PC-3 (cell line): ENCODE measurements around the gene TSNAXIP1. TPM values are rescaled to one million over a fixed set of nuclear protein-coding genes. Genes with fewer than 3 reads are reported as not detected.

Experiments used
- ATAC-seq: fragments of 200-7000 bp; cut with Tn5 transposase; 2 replicates; pipeline ENCODE4 v1.9.1; 2020; ENCODE audit warnings: mild to moderate bottlenecking, moderate library complexity
- Bru-seq: library from RNA; stranded (reverse); fragments of 400-500 nt; gene quantifications from one replicate; lab custom pipeline; 2021; lab: Mats Ljungman, UMichigan
- BruChase-seq, 2 experiments: library from RNA; stranded (reverse); fragments of 400-500 nt; gene quantifications; one replicate each; lab custom pipeline; 2021; lab: Mats Ljungman, UMichigan
- BruUV-seq: library from RNA; stranded (reverse); fragments of 400-500 nt; replicated peaks from 2 replicates; lab custom pipeline; 2021; lab: Mats Ljungman, UMichigan
- CTCF ChIA-PET: fragments of 300-600 bp; sonication (Branson Sonifier 250); formaldehyde crosslinking; loops from one replicate; lab custom pipeline; 2022; ENCODE audit warnings: antibody characterized with exemption; lab: Charles Lee
- POLR2A ChIA-PET: fragments of 300-600 bp; sonication (Branson Sonifier 250); formaldehyde crosslinking; loops from one replicate; lab custom pipeline; 2022; ENCODE audit warnings: antibody characterized with exemption; ENCODE audit not compliant: unreplicated experiment; lab: Charles Lee
- DNase-seq: peaks from one replicate; pipeline ENCODE4 v3.0.0-alpha.2; 2015
- H2AFZ ChIP-seq: fragments of 300-600 bp; sonication (generic); 2 replicates; pipeline ENCODE4 v1.6.0; 2016; ENCODE audit warnings: antibody characterized with exemption, low read length
- H3F3A ChIP-seq: fragments of 300-600 bp; sonication (generic); one replicate; pipeline ENCODE4 v1.6.0; 2017; ENCODE audit warnings: antibody characterized with exemption, low read length, control low read depth, mild to moderate bottlenecking; ENCODE audit not compliant: unreplicated experiment
- H3K27ac ChIP-seq: fragments of 300-600 bp; sonication (generic); 2 replicates; pipeline ENCODE4 v1.5.1; 2016; ENCODE audit warnings: mild to moderate bottlenecking, low read length
- H3K27me3 ChIP-seq: fragments of 300-600 bp; sonication (generic); 2 replicates; pipeline ENCODE4 v1.6.1; 2016; ENCODE audit warnings: low read length, mixed read lengths
- H3K36me3 ChIP-seq: fragments of 300-600 bp; sonication (generic); 2 replicates; pipeline ENCODE4 v1.6.1; 2016; ENCODE audit warnings: low read depth, mixed run types, low read length, mixed read lengths
- H3K4me1 ChIP-seq: fragments of 300-600 bp; sonication (generic); 2 replicates; pipeline ENCODE4 v1.5.1; 2016; ENCODE audit warnings: low read length; ENCODE audit not compliant: insufficient read depth
- H3K4me2 ChIP-seq: fragments of 300-600 bp; sonication (generic); 2 replicates; pipeline ENCODE4 v1.6.0; 2016; ENCODE audit warnings: low read length
- H3K4me3 ChIP-seq: fragments of 300-600 bp; sonication (generic); 2 replicates; pipeline ENCODE4 v1.5.1; 2016; ENCODE audit warnings: mild to moderate bottlenecking, low read length, mixed read lengths
- H3K79me2 ChIP-seq: fragments of 300-600 bp; sonication (generic); 2 replicates; pipeline ENCODE4 v1.6.1; 2017; ENCODE audit warnings: low read length, mixed read lengths
- H3K9ac ChIP-seq: fragments of 300-600 bp; sonication (generic); 2 replicates; pipeline ENCODE4 v1.6.0; 2016; ENCODE audit warnings: mild to moderate bottlenecking, low read length
- H3K9me2 ChIP-seq: fragments of 300-600 bp; sonication (generic); replicated peaks from 2 replicates; pipeline ENCODE4 v1.6.1; 2016; ENCODE audit warnings: mixed run types, low read length, mixed read lengths
- H3K9me3 ChIP-seq: fragments of 300-600 bp; sonication (generic); 2 replicates; pipeline ENCODE4 v1.6.1; 2016; ENCODE audit warnings: low read length, mixed read lengths
- H4K20me1 ChIP-seq: fragments of 300-600 bp; sonication (generic); 2 replicates; pipeline ENCODE4 v1.6.1; 2016; ENCODE audit warnings: low read length, mixed read lengths
- CTCF ChIP-seq: fragments of 300-600 bp; sonication (generic); conservative IDR thresholded peaks from 2 replicates; pipeline ENCODE4 v1.5.1; 2017; ENCODE audit warnings: antibody characterized with exemption, low read depth, mild to moderate bottlenecking, low read length
- EZH2 ChIP-seq: fragments of 300-600 bp; sonication (generic); IDR thresholded peaks from one replicate; pipeline ENCODE4 v1.6.1; 2017; ENCODE audit warnings: antibody characterized with exemption, mild to moderate bottlenecking, low read length; ENCODE audit not compliant: unreplicated experiment
- EZH2phosphoT487 ChIP-seq: fragments of 300-600 bp; sonication (generic); IDR thresholded peaks from 2 replicates; pipeline ENCODE4 v1.6.1; 2018; ENCODE audit warnings: mild to moderate bottlenecking, antibody characterized with exemption, low read length, borderline replicate concordance
- intact Hi-C: fragments of 100-400 bp; cut with micrococcal nuclease; formaldehyde crosslinking; loops from 2 replicates; pipeline ENCODE4 v1.9.0; 2023
- long read RNA-seq: library from polyadenylated mRNA; unstranded; transcript quantifications from one replicate; pipeline ENCODE4 v2.0.0, GENCODE V29; 2021; ENCODE audit not compliant: unreplicated experiment
- total RNA-seq: library from RNA; depleted of rRNA; stranded (reverse); fragments of >200 nt; gene quantifications from 2 replicates; pipeline ENCODE4 v1.2.3, GENCODE V29; 2014; rRNA removed

TSNAXIP1 gene
- total RNA-seq (0.44 and 0.86 TPM in 2 replicates), Bru-seq, nascent RNA (percentile 24 among the genes with signal in this experiment), BruChase-seq, experiment 1, labeled RNA remaining after a 6-hour chase (percentile 21 among the genes with signal in this experiment), BruChase-seq, experiment 2, labeled RNA remaining after a 2-hour chase (percentile 10 among the genes with signal in this experiment)
- long read RNA-seq, partial matches to known transcripts = 0 of 7 reads
- long read RNA-seq, other reads (novel, unspliced or antisense) = 7 of 7 reads

- H3K36me3 ChIP-seq = no peaks in the 10 kb centered on the region
- H3K27me3 ChIP-seq = no peaks in the 10 kb centered on the region
- H3K9me3 ChIP-seq = no peaks in the 10 kb centered on the region
- H3K4me1 ChIP-seq = peaks cover 10% of the 10 kb centered on the region
- no peaks in the 10 kb centered on the region for H3K9me2 ChIP-seq
- no peaks in the 10 kb centered on the region for H4K20me1 ChIP-seq
- peak; percentile 95 for DNase-seq
- no peaks in the 10 kb centered on the region for H3F3A ChIP-seq
- peak within 1 kb of the TSS; percentile 90 for H3K9ac ChIP-seq
- peaks cover 44% of the 10 kb centered on the region for H3K79me2 ChIP-seq
- H3K27ac ChIP-seq = no peak within 1 kb of the TSS
- intact Hi-C loops = loop anchor here (5.0 kb wide), 1 partner anchor 84 kb away; no protein-coding TSS in a partner anchor
- peak within 1 kb of the TSS; percentile 99 for H3K4me3 ChIP-seq
- H2AFZ ChIP-seq = peak within 1 kb of the TSS; percentile 89
- no TSS peak for BruUV-seq
- H3K4me2 ChIP-seq = peak within 1 kb of the TSS; percentile 90
- ChIA-PET CTCF (interaction anchor here (0.6 to 1.2 kb wide), 3 partner anchors 10 to 134 kb away, joined by 3 to 6 read pairs (median 5); no protein-coding TSS in a partner anchor), POLR2A (interaction anchor here (0.5 to 0.7 kb wide), 5 partner anchors 10 to 330 kb away, joined by 3 to 4 read pairs (median 3); no protein-coding TSS in a partner anchor)
- TF ChIP-seq EZH2 (no peak), EZH2phosphoT487 (no peak), CTCF (no peak)
- ATAC-seq = peak; percentile 93
Measured at GRCh38 chr16:67806428-67807147, at the start of gene TSNAXIP1, which contains the start of gene RANBP10. TSS of gene TSNAXIP1 (plus strand) at chr16:67806889. CDS start at chr16:67807150, 261 bp downstream. TSS of gene RANBP10 (minus strand) at chr16:67806560. CDS start at chr16:67806536, 24 bp downstream.

- Histone ChIP-seq H2AFZ (no peak overlapping the region), H3K4me3 (no peak overlapping the region), H4K20me1 (no peaks in the 10 kb centered on the region), H3K4me1 (no peaks in the 10 kb centered on the region), H3K27me3 (no peaks in the 10 kb centered on the region), H3K9ac (no peak overlapping the region), H3K27ac (no peak overlapping the region), H3K36me3 (no peaks in the 10 kb centered on the region), H3K4me2 (no peak overlapping the region), H3K9me3 (no peaks in the 10 kb centered on the region), H3K9me2 (no peaks in the 10 kb centered on the region), H3F3A (no peaks in the 10 kb centered on the region), H3K79me2 (no peaks in the 10 kb centered on the region)
- intact Hi-C loops = no loop called here
- POLR2A ChIA-PET = no interaction called here
- no peak for DNase-seq
- ATAC-seq = no peak
- CTCF ChIA-PET = no interaction called here
- BruUV-seq = no TSS peak
- no peak for TF ChIP-seq CTCF
- no peak for TF ChIP-seq EZH2phosphoT487
- no peak for TF ChIP-seq EZH2
Measured at GRCh38 chr16:67758006-67758405, 48.7 kb upstream of the TSNAXIP1 start.
